HG02852 (cell line): ENCODE results near the gene SPOCK3.
A peak's percentile ranks its signal among the peaks of the same experiment; 100 is the strongest.
"Not testable (repeated sequence)": the region's sequence is repeated elsewhere in the genome, so short reads cannot be mapped to it uniquely, and the experiment has no call there.

Experiments used
- ATAC-seq: cut with Tn5 transposase; IDR thresholded peaks from one replicate; pipeline ENCODE4 v1.9.1; 2021; ENCODE audit warnings: mild to moderate bottlenecking, moderate library complexity; ENCODE audit not compliant: unreplicated experiment

SPOCK3 gene

GRCh38 chr4:167234316-167234881 lies at the start of gene SPOCK3:
TSS of gene SPOCK3 (minus strand) at chr4:167234494.
- ATAC-seq: peak; percentile 23

GRCh38 chr4:167282171-167282864 lies 48.0 kb upstream of the SPOCK3 start:
- no peak for ATAC-seq

GRCh38 chr4:167281545-167281944 lies 47.3 kb upstream of the SPOCK3 start:
- ATAC-seq: not testable (repeated sequence)

GRCh38 chr4:167274351-167274750 lies 40.1 kb upstream of the SPOCK3 start:
- no peak for ATAC-seq

- no peak for ATAC-seq
These were observed 30.9 kb upstream of the SPOCK3 start for GRCh38 chr4:167265231-167265630.

GRCh38 chr4:167248271-167248670 lies 14.0 kb upstream of the SPOCK3 start:
- no peak for ATAC-seq

GRCh38 chr4:167239627-167240026 lies 5.3 kb upstream of the SPOCK3 start:
- no peak for ATAC-seq

- no peak for ATAC-seq
These were observed 3.9 kb upstream of the SPOCK3 start for GRCh38 chr4:167238226-167238625.

- ATAC-seq: peak; percentile 47
These were observed 494 bp downstream of the SPOCK3 start for GRCh38 chr4:167233685-167234315.

- no peak for ATAC-seq
These were observed 1.2 kb downstream of the SPOCK3 start for GRCh38 chr4:167232805-167233684.

- ATAC-seq: no peak
These were observed 3.5 kb downstream of the SPOCK3 start for GRCh38 chr4:167230744-167231143.

GRCh38 chr4:167222099-167222498 lies 12.2 kb downstream of the SPOCK3 start:
- peak; percentile 93 for ATAC-seq

GRCh38 chr4:167221084-167221483 lies 13.2 kb downstream of the SPOCK3 start:
- no peak for ATAC-seq

- ATAC-seq: no peak
These were observed 16.2 kb downstream of the SPOCK3 start for GRCh38 chr4:167218022-167218608.

GRCh38 chr4:167216783-167217182 lies 17.5 kb downstream of the SPOCK3 start:
- no peak for ATAC-seq

GRCh38 chr4:167210166-167210565 lies 24.1 kb downstream of the SPOCK3 start:
- no peak for ATAC-seq

GRCh38 chr4:167196344-167197012 lies 37.8 kb downstream of the SPOCK3 start:
- ATAC-seq: no peak

- no peak for ATAC-seq
These were observed 43.9 kb downstream of the SPOCK3 start for GRCh38 chr4:167190379-167190778.

- no peak for ATAC-seq
These were observed 48.8 kb downstream of the SPOCK3 start for GRCh38 chr4:167185465-167185864.

GRCh38 chr4:167183036-167183435 lies 51.3 kb downstream of the SPOCK3 start:
- ATAC-seq: no peak
